ENCODE data around the gene BRSK2. TPM values are rescaled to one million over a fixed set of nuclear protein-coding genes. Genes with fewer than 3 reads are reported as not detected.

BRSK2 gene
- total RNA-seq, 1 donor, result 4.0 TPM

GRCh38 chr11:1460986-1461825 lies 71.5 kb downstream of the BRSK2 start:
- DNase-seq (ENCODE audit: low read depth in 2 of 3, low spot score in 2 of 3), result no peak

GRCh38 chr11:1461826-1462697 lies 72.3 kb downstream of the BRSK2 start:
- no peak for DNase-seq (ENCODE audit: low read depth in 2 of 3, low spot score in 2 of 3)

- no peak for DNase-seq (ENCODE audit: low read depth in 2 of 3, low spot score in 2 of 3)
Measured at GRCh38 chr11:1462698-1462975, 72.9 kb downstream of the BRSK2 start.

GRCh38 chr11:1463056-1463455 lies 73.3 kb downstream of the BRSK2 start:
- DNase-seq (ENCODE audit: low read depth in 2 of 3, low spot score in 2 of 3), result no peak

GRCh38 chr11:1466784-1467183 lies 77.0 kb downstream of the BRSK2 start:
- DNase-seq (ENCODE audit: low read depth in 2 of 3, low spot score in 2 of 3), result no peak

GRCh38 chr11:1467270-1467669 lies 77.5 kb downstream of the BRSK2 start:
- no peak for DNase-seq (ENCODE audit: low read depth in 2 of 3, low spot score in 2 of 3)

- DNase-seq (ENCODE audit: low read depth in 2 of 3, low spot score in 2 of 3), result no peak
Measured at GRCh38 chr11:1468002-1468401, 78.3 kb downstream of the BRSK2 start.

GRCh38 chr11:1468473-1469066 lies 78.8 kb downstream of the BRSK2 start:
- DNase-seq (ENCODE audit: low read depth in 2 of 3, low spot score in 2 of 3), result no peak

- DNase-seq (ENCODE audit: low read depth in 2 of 3, low spot score in 2 of 3), result no peak
Measured at GRCh38 chr11:1469287-1469910, 79.7 kb downstream of the BRSK2 start.

- no peak for DNase-seq (ENCODE audit: low read depth in 2 of 3, low spot score in 2 of 3)
Measured at GRCh38 chr11:1469911-1470680, 80.4 kb downstream of the BRSK2 start.

GRCh38 chr11:1470681-1471611 lies 81.2 kb downstream of the BRSK2 start:
- no peak for DNase-seq (ENCODE audit: low read depth in 2 of 3, low spot score in 2 of 3)

GRCh38 chr11:1471736-1472135 lies 82.0 kb downstream of the BRSK2 start:
- no peak for DNase-seq (ENCODE audit: low read depth in 2 of 3, low spot score in 2 of 3)

- DNase-seq (ENCODE audit: low read depth in 2 of 3, low spot score in 2 of 3), result no peak
Measured at GRCh38 chr11:1472180-1473005, 82.7 kb downstream of the BRSK2 start.

GRCh38 chr11:1473011-1473628 lies 83.4 kb downstream of the BRSK2 start:
- DNase-seq (ENCODE audit: low read depth in 2 of 3, low spot score in 2 of 3), result no peak

- no peak for DNase-seq (ENCODE audit: low read depth in 2 of 3, low spot score in 2 of 3)
Measured at GRCh38 chr11:1473786-1474185, 84.1 kb downstream of the BRSK2 start.

GRCh38 chr11:1475841-1476240 lies 86.1 kb downstream of the BRSK2 start:
- no peak for DNase-seq (ENCODE audit: low read depth in 2 of 3, low spot score in 2 of 3)

- DNase-seq (ENCODE audit: low read depth in 2 of 3, low spot score in 2 of 3), result no peak
Measured at GRCh38 chr11:1476940-1477736, 87.4 kb downstream of the BRSK2 start.
